BJ (cell line): ENCODE results near the gene SDF4. TPM values are rescaled to one million over a fixed set of nuclear protein-coding genes. Genes with fewer than 3 reads are reported as not detected.

Experiments
- CTCF ChIA-PET: fragments of 350-600 bp; formaldehyde crosslinking; extraction: SDS; loops from one replicate; lab custom pipeline; 2021; ENCODE audit warnings: antibody characterized with exemption, inconsistent platforms; lab: Yijun Ruan, JAX
- POLR2A ChIA-PET: fragments of 300-600 bp; sonication (Branson Sonifier 250); formaldehyde crosslinking; extraction: SDS; loops from one replicate; lab custom pipeline; 2021; ENCODE audit warnings: antibody characterized with exemption; lab: Charles Lee
- DNase-seq: peaks from one replicate; pipeline ENCODE4 v3.0.0-alpha.2; 2011; ENCODE audit warnings: low read depth
- H3K27me3 ChIP-seq: 2 replicates; pipeline ENCODE4 v1.6.0; 2011; ENCODE audit warnings: low read length; ENCODE audit not compliant: control insufficient read depth, insufficient read depth
- H3K36me3 ChIP-seq: 2 replicates; pipeline ENCODE4 v1.5.1; 2011; ENCODE audit warnings: low read length; ENCODE audit not compliant: control insufficient read depth, insufficient read depth
- H3K4me3 ChIP-seq: 2 replicates; pipeline ENCODE4 v1.5.1; 2011; ENCODE audit warnings: low read depth, mild to moderate bottlenecking, control low read depth, low read length
- polyA plus RNA-seq: library from polyadenylated mRNA; depleted of rRNA; stranded (reverse); fragments of >200 nt; gene quantifications from 2 replicates; pipeline ENCODE4 v1.2.3, GENCODE V29; 2011
- TF ChIP-seq, protein P1 (sequence below): IDR thresholded peaks from 2 replicates; pipeline ENCODE4 v1.5.1; 2011; ENCODE audit warnings: low read depth, mild to moderate bottlenecking, control low read depth, inconsistent platforms, low read length, moderate library complexity; ENCODE audit not compliant: insufficient read depth

Gene SDF4
- polyA plus RNA-seq, 1 experiment = 188 TPM

DNA sequence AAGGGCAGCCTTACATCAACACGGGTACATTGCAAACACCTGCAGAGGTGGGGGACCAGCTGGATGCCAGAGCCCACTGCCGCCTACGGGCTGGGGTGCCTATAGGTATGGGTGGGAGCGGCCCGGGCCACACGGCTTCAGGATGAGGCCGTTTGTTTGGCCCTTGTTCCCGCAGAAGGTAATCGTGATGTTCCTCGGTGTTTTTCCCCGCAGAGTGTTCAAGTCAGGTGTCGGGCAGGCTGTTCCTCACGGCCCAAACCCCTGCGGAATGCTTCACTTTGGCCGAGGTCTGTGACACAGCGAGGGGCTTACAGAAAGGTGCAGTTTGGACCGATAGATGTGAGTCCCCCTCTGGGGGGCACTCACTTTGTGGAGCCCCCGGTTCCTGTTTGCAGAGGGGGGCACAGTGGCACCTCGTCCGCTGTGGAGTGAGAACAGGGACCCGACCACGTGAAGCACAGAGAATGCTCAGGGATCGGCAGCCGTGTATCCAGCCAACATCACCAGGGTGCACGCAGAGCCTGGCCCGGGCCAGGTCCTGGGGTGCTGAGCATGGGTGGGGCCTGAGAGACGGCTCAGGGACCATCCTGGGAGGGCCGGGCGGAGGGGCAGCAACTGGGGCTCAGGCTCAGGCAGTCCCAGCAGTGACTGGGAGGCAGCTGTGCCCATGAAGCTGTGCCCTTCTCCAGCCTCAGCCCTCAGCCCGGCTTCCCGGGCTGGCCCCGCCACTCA is 58.6 kb downstream of the SDF4 start:
- TF ChIP-seq, protein P1, sequence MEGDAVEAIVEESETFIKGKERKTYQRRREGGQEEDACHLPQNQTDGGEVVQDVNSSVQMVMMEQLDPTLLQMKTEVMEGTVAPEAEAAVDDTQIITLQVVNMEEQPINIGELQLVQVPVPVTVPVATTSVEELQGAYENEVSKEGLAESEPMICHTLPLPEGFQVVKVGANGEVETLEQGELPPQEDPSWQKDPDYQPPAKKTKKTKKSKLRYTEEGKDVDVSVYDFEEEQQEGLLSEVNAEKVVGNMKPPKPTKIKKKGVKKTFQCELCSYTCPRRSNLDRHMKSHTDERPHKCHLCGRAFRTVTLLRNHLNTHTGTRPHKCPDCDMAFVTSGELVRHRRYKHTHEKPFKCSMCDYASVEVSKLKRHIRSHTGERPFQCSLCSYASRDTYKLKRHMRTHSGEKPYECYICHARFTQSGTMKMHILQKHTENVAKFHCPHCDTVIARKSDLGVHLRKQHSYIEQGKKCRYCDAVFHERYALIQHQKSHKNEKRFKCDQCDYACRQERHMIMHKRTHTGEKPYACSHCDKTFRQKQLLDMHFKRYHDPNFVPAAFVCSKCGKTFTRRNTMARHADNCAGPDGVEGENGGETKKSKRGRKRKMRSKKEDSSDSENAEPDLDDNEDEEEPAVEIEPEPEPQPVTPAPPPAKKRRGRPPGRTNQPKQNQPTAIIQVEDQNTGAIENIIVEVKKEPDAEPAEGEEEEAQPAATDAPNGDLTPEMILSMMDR = no peak
- ChIA-PET POLR2A (no interaction called here), CTCF (interaction anchor here (1.1 kb wide), 1 partner anchor 12 kb away, joined by 3 read pairs; no protein-coding TSS in a partner anchor)
- DNase-seq = no peak
- H3K4me3 ChIP-seq = no peak overlapping the region
- no peaks in the 10 kb centered on the region for H3K36me3 ChIP-seq
- peaks cover 21% of the 10 kb centered on the region for H3K27me3 ChIP-seq

DNA sequence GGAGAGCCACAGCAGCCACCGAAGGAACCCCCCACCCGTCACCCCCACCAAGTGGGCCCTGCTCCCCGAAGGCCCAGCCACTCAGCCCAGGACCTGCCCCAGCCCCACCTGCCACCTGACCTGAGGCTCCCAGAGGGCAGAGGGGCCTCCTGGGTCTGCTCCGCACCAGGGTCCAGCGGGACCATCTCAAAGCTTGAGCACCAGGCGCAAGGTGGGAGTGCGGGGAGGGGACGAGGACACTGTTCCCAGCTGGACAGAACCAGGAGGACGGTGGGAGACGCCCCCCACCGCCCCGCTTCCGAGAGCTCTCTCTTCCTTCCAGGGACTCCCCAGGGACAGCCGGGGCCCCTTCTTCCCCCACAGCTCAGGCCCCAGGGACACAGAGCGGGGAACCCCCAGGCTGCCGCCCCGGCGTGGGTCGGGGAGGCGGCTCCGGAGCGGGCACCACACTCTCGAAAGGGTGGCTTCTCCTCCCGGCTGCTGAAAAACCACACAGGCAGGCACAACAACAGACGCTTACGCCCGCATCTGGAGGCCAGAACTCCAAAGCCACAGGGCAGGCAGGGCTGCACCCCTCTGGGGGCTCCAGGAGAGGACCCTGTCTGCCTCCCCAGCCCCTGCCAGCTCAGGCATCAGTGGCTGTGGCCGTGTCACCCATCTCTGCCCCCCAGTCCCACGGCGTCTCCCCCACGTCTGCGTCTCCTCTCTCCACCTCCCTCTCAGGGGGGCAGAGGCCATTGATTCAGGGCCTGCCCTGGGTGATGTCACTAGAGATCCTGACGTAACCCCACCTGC is 60.1 kb downstream of the SDF4 start:
- TF ChIP-seq, protein P1 = no peak
- H3K36me3 ChIP-seq = no peaks in the 10 kb centered on the region
- ChIA-PET CTCF (no interaction called here), POLR2A (no interaction called here)
- H3K27me3 ChIP-seq = peaks cover 21% of the 10 kb centered on the region
- no peak for DNase-seq
- no peak overlapping the region for H3K4me3 ChIP-seq

DNA sequence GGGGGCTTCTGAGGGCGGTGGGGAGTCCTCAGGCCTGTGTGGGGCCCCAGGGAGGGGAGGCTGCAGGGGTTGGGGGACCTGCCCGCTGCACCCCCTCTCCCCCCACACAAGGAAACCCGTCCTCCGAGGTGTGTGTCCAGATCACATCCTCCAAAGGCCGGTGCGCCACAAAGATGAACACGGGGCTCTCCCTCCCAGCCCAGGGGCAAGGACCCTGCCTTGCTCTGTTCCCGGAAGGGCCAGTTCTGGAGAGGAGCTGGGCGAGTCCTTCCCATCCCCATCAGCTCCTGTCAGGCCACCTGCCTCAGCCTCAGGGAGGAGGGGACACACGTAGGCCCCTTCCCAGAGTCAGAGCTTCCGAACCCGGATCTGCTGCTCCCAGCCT is 60.6 kb downstream of the SDF4 start:
- POLR2A ChIA-PET = no interaction called here
- CTCF ChIA-PET = no interaction called here
- H3K36me3 ChIP-seq = no peaks in the 10 kb centered on the region
- DNase-seq = no peak
- no peak overlapping the region for H3K4me3 ChIP-seq
- H3K27me3 ChIP-seq = peaks cover 18% of the 10 kb centered on the region
- TF ChIP-seq, protein P1 = no peak

DNA sequence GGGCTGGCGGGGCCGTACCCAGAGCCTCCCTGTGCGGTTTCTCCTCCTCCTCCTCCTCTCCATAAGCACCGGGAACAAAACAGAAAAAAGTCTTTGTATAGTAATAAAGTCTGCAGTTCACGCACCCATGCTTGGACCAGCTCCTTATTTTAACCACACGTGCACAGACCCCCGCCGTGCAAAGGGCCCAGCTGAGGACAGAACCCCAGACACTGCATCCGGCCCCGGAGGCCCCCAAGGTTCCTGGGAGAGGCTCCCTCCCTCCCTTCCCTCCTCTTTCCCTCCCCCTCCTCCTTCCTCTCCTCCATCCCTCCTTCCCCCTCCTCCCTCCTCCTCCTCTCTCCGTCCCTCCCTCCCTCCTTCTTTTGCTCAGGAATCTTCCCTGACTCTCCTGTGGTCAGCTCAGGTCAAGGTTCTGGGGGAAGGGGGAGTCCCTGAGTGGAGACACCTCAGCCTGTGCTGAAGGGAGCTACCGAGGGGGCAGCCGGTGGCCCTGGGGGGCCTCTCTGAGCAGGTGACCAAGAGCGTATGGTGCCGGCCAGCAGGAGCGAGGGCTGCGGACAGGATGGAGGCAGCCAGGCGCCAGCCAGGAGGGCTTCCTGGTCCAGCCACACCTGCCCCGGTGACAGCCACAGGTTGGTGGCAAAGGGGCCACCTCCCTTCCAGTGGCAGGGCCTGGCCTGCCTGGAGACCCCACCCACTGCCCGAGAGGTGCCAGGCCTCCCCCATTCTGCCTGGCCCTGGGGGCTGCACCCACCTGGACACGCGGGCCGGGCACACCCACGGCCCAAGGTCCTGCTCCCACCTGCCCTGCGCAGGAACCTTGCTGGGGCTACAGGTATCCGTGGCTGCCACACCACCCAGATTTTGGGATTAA is 61.3 kb downstream of the SDF4 start:
- CTCF ChIA-PET = interaction anchor here (1.0 to 1.5 kb wide), 2 partner anchors 48 to 72 kb away, joined by 3 read pairs; no protein-coding TSS in a partner anchor
- TF ChIP-seq, protein P1 = no peak
- Histone ChIP-seq H3K36me3 (no peaks in the 10 kb centered on the region), H3K27me3 (peaks cover 16% of the 10 kb centered on the region), H3K4me3 (no peak overlapping the region)
- no peak for DNase-seq
- POLR2A ChIA-PET = no interaction called here
